K562 (cell line): ENCODE results near the gene HNRNPM. TPM values are rescaled to one million over a fixed set of nuclear protein-coding genes. Genes with fewer than 3 reads are reported as not detected.

Experiments
- CBFA2T3 ChIP-seq: fragments of 450-650 bp; IDR thresholded peaks from 2 replicates; pipeline ENCODE4 v1.6.1; 2017
- CEBPB ChIP-seq: fragments of 450-650 bp; IDR thresholded peaks from 2 replicates; pipeline ENCODE4 v1.6.1; 2016; ENCODE audit warnings: missing genetic modification characterization, missing compliant biosample characterization
- CGGBP1 ChIP-seq: fragments of 250-450 bp; sonication (Bioruptor Pico); IDR thresholded peaks from 2 replicates; pipeline ENCODE4 v1.9.0; 2021; ENCODE audit warnings: mild to moderate bottlenecking
- MCM5 ChIP-seq: fragments of 450-650 bp; IDR thresholded peaks from 2 replicates; pipeline ENCODE4 v1.6.1; 2016; ENCODE audit warnings: low read depth
- MEF2A ChIP-seq: IDR thresholded peaks from 2 replicates; pipeline ENCODE4 v1.6.1; 2011; ENCODE audit warnings: low read depth, mild to moderate bottlenecking, low read length, moderate library complexity; ENCODE audit not compliant: control insufficient read depth
- NFRKB ChIP-seq: fragments of 450-650 bp; IDR thresholded peaks from 2 replicates; pipeline ENCODE4 v1.6.1; 2016; ENCODE audit warnings: low read depth
- NFYB ChIP-seq: IDR thresholded peaks from 2 replicates; pipeline ENCODE4 v1.6.1; 2011; ENCODE audit warnings: mild to moderate bottlenecking, moderate library complexity; ENCODE audit not compliant: insufficient read length; ENCODE audit errors: extremely low read depth
- PHB ChIP-seq: fragments of 250-450 bp; sonication (Bioruptor Pico); IDR thresholded peaks from 2 replicates; pipeline ENCODE4 v1.5.0; 2021
- RNF219 ChIP-seq: fragments of 250-450 bp; sonication (Bioruptor Pico); IDR thresholded peaks from 2 replicates; pipeline ENCODE4 v1.5.0; 2022; ENCODE audit warnings: mild to moderate bottlenecking
- SP2 ChIP-seq: IDR thresholded peaks from 2 replicates; pipeline ENCODE4 v1.6.1; 2011; ENCODE audit warnings: mild to moderate bottlenecking, low read depth, low read length, moderate library complexity; ENCODE audit not compliant: poor library complexity, severe bottlenecking; ENCODE audit errors: extremely low read depth
- TBP ChIP-seq: optimal IDR thresholded peaks from 2 replicates; pipeline ENCODE3; 2011; ENCODE audit warnings: low read depth, low read length, improper control_type of control experiment
- VEZF1 ChIP-seq: fragments of 200-800 bp; sonication (Bioruptor generic); IDR thresholded peaks from 2 replicates; pipeline ENCODE4 v1.6.1; 2017; ENCODE audit warnings: missing genetic modification characterization, missing compliant biosample characterization
- ZBTB1 ChIP-seq: sonication (generic); formaldehyde crosslinking; IDR thresholded peaks from 2 replicates; pipeline ENCODE4 v1.8.1; 2023; ENCODE audit warnings: missing genetic modification reagents, low read depth, mild to moderate bottlenecking, borderline replicate concordance
- ZMIZ1 ChIP-seq, 2 experiments: fragments of 150-350 bp in 1 of 2; IDR thresholded peaks; 2 replicates each; pipeline ENCODE4 v1.6.1; 2012 to 2016; ENCODE audit warnings: low read depth in 2 of 2, low read length in 2 of 2, mild to moderate bottlenecking in 1 of 2, moderate library complexity in 1 of 2
- ZNF146 ChIP-seq: IDR thresholded peaks from one replicate; pipeline ENCODE4 v1.6.1; 2018; ENCODE audit warnings: missing compliant biosample characterization; ENCODE audit not compliant: unreplicated experiment
- ZNF165 ChIP-seq: fragments of 250-450 bp; sonication (Bioruptor Pico); IDR thresholded peaks from 2 replicates; pipeline ENCODE4 v1.4.0; 2020; ENCODE audit warnings: borderline replicate concordance
- ZNF280B ChIP-seq: fragments of 250-450 bp; sonication (Bioruptor Pico); IDR thresholded peaks from 2 replicates; pipeline ENCODE4 v1.5.1; 2021; ENCODE audit warnings: mild to moderate bottlenecking
- ZNF75A ChIP-seq: fragments of 450-650 bp; formaldehyde crosslinking; IDR thresholded peaks from 2 replicates; pipeline ENCODE4 v1.4.0; 2020; ENCODE audit warnings: mild to moderate bottlenecking
- ZNF778 ChIP-seq: fragments of 450-650 bp; formaldehyde crosslinking; IDR thresholded peaks from 2 replicates; pipeline ENCODE4 v1.4.0; 2020; ENCODE audit warnings: mild to moderate bottlenecking, moderate library complexity
- polyA plus RNA-seq, 8 experiments: library from polyadenylated mRNA; depleted of rRNA in 4 of 8; stranded (reverse) in 5 of 8; unstranded in 3 of 8; fragments of >200 nt; fragmentation: Nextera tagmentation in 2 of 8; fragmentation: Illumina TruSeq in 1 of 8; extraction: Ambion mirVana in 2 of 8; extraction: Trizol in 1 of 8; gene quantifications; 2 replicates each; pipeline versions ENCODE4 v1.2.1 to v1.2.3, GENCODE V29; 2011 to 2014; ENCODE audit warnings: inconsistent platforms in 1 of 8, missing spikeins in 1 of 8
- total RNA-seq, 7 experiments: library from RNA; depleted of rRNA in 6 of 7; stranded (reverse); fragments of >200 nt in 6 of 7; fragmentation: Illumina TruSeq in 2 of 7; extraction: Trizol in 2 of 7; gene quantifications; 2 replicates each; pipeline versions ENCODE4 v1.2.1 to v1.2.3, GENCODE V29; 2011 to 2021; ENCODE audit warnings: low replicate concordance in 1 of 7

HNRNPM gene
- total and polyA plus RNA-seq, 9 of the 15 experiments (the other 6 are each of a cell fraction or from before 2014, with no cell fraction given), result 11.1 to 340 (median 195) TPM

GRCh38 chr19:8444677-8445487 lies at the start of gene HNRNPM (continued):
- no peak; the same call in 1 of the 2 replicates for TF ChIP-seq CGGBP1
- no peak for TF ChIP-seq MCM5
- peak; percentile 27; the same call in 1 of the 2 replicates for TF ChIP-seq CBFA2T3
- TF ChIP-seq NFRKB, result peak; percentile 92
- peak in 1 of 2 experiments; percentile 18; a peak in 2 of 4 replicates for TF ChIP-seq ZMIZ1 (IDR thresholded peaks at IDR 0.05; ENCODE audit: low read depth in 2 of 2, low read length in 2 of 2)
- no peak for TF ChIP-seq ZNF165 (CRISPR knock-in tag)
- TF ChIP-seq CEBPB, result no peak
- no peak for TF ChIP-seq MEF2A
- no peak for TF ChIP-seq ZNF75A
- TF ChIP-seq ZNF280B (CRISPR knock-in tag), result no peak
- 0 out of 2 replicates have a peak, but pooled peaks have one; percentile 48 for TF ChIP-seq PHB (CRISPR knock-in tag)
- TF ChIP-seq SP2, result no peak
- TF ChIP-seq ZNF778 (CRISPR knock-in tag), result no peak
- TF ChIP-seq ZBTB1, result peak; percentile 21; the same call in 1 of the 2 replicates
- TF ChIP-seq RNF219, result no peak
- TF ChIP-seq NFYB, result peak; percentile 85
- TF ChIP-seq ZNF146 (CRISPR knock-in tag), result no peak
- peak; percentile 95 for TF ChIP-seq TBP
- TF ChIP-seq VEZF1, result peak; percentile 61
